HUDEP-2 (cell line): ENCODE results near the gene NSD2.

Experiments used
- DNase-seq, 76 experiments: peaks; one replicate each; lab custom pipeline; 2025; ENCODE audit not compliant: unreplicated experiment in 76 of 76; lab: John Stamatoyannopoulos, UW

Gene NSD2

DNA sequence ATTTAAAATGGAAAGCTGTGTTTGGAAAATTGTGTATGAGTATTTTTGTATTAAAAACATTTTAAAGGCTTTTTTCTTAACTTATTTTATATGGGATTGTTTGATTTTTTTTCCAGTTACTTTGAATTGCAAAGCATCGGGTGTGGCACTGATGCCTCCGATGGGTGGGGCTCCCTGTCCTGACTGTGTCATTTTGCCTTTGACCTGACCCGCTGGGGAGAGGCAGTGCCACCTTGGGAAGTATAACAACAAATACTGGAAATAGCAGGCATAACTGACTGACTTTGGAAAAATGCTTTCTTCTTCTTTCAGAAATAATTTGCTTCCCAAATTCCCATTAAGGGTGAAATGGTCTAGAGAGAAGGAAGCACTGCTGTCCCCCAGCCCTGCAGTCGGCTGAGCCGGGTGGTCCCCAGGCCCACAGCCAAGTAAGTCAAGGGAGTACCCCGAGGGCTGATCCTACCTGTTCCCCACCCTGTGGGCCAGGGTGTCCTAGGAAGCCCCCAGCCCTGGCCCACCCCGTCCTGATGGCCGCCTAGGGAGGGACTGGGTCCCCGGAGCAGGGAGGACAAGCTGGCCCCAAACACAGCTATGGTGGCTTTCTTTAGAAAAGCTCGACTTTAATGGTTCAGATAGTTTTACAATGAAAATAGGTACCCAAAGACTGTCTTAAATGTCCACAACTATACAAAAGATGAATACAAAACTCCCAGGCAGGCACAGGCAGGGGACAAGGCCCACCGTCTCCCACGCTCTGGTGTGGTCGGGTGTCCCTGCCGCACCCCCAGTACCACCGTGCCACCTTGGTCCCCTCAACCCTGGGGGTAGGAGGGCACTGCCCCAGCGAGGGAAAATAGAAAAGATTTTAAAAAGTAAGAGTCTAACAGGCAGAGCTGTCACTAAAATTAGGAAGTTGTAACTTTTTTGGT lies 111.2 kb downstream of the NSD2 start:
- DNase-seq, result peak in 15 of 76 experiments; percentile 5 to 50 (median 17)

DNA sequence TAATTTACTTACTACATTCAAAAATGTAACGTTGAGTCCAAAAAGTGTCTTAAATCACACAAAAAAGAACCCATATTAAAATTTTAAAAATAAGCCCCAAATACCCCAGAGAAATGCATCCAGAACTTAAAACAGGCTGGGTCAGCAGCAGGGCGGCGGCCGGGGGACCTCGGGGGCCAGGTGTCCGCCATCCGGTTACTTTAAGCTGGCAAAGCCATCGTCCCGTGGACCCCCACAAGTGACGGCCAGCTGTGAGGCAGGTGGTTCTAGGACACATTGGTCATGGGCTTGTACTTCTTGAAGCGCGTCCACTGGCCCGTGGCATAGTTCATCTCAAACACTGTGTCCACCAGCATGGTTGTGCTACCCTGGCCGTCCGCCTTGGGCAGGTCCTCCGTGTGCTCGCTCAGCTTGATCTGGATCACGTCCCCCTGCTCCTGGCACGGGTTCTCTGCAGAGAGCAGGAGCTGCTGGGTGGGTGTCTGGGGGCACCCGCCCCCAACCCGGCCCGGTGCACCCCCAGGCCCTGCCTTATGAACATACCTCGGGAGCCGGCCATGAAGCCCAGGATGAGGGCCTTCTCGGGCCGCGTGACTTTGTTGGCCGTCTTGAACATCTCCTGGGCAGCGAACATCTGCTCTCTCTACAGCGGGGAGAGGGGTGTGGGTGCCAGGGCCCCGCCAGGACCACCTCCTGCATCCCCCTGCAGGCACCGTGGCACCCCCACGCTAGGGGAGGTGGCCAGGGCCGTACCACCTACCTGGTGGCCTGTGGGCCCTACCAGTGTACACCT lies 112.1 kb downstream of the NSD2 start:
- DNase-seq, result no peak

GRCh38 chr4:1983846-1984405 lies 112.7 kb downstream of the NSD2 start:
- no peak for DNase-seq

DNA sequence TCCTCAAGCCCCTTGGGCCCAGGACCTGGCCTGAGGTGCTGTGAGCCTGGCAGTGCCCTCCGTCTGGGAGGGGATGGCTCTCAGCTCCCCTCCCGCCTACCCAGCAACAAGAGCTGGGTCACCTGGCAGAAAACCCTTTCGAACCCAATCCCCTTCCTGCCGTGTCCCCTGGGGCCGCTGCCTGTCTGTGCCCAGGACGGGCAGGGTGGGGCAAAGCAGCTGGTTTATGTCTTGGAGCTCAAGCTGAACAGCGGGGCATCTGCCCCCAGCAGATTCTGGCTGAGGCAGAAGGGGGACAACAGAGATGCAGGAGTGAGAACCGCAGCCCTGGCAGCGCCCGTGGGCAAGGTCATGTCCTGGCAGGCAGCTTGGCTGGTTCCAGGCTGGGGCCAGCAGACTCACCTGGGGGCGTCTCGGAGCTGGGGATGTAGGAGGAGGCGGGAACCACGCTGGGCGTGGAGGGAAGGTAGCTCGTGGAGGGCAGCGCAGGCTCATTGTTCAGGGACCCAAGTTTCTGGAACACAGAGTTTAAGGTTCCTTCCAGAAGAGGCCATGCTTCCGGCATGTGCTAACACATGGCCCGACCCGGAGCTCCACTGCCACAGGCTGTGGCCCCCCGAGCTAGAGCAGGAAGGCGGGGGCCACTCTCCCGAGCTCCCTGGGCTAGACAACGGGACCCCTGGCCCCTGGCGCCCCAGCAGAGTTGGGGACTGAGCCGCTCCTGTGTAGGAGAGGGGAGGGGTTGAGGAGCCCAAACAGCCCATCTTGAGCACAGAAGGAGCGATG lies 113.4 kb downstream of the NSD2 start:
- DNase-seq, result no peak

DNA sequence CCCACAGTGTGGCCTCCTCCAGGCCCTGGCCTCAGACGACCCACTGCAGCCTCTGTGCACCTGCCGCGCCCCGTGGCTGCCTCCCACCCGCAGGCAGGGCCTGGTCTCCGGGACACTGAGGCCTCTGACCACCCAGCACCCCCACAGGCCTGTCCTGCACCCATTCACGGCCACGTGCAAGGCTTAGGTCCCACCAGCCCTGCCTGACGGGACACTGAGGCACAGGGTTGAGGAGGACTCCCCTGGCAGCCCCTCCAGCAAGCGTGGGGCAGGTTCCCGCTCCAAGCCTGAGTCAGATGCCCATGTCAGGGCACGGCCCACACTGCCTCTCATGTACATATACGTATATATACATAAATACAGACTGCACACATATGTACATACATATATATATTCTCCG lies 114.1 kb downstream of the NSD2 start:
- no peak for DNase-seq

DNA sequence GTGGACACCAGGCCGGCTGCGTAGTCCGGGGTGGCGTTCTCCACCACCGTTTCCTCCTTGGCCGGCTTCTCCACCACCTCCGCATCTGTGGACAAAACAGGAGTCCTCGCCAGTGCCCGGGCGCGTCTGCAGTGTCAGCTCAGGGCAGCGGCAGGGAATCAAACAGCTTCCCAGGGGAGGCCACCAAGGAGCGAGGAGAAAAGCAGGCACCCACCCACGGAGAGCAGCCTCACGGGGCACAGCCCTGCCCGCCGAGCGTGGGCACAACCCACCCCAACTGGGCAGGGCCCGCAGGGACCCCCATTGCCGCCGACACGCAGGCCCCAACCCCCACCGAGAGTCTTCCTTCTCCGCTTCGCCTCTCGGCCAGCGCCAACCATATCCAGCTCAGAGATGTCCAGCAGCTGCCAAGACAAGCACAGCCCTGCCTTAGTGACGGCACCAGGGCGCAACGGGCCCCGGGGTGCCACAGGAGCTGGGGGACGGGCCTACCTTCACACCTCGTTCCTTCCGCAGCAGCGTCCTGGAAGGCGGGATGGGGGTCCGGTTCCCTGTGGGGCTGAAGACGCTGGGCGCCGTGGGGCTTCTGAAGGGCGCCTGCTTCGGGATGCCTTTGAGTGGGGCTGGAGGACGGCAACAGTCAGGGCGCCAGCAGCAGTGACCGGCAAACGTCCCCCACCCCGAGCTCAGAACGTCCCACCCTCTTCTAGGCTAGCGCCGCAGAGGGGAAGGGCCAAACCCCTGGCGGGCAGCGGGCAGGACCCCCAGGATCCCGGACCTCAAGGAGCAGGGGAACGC lies 114.8 kb downstream of the NSD2 start:
- DNase-seq, result no peak

- DNase-seq, result no peak
Observed at GRCh38 chr4:1986578-1987210, 115.5 kb downstream of the NSD2 start.

DNA sequence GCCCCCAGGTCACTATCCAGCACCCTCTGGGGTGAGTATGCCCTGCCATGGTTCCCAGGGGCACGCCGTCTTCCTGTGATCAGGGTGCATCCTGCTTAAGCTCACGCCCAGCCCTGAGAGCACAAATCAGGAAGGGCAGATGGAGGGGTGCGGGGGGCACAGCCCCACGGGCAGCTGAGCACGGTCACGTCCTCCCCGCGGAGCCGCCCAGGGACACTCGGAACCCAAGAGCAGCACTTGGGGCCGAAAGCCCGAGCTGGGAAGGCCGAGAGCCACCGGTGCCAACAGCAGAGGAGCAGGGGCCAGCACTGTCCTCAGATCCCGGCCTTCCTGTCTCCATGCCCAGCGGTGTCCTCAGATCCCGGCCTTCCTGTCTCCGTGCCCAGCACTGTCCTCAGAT lies 116.1 kb downstream of the NSD2 start:
- DNase-seq, result no peak

GRCh38 chr4:1987721-1988326 lies 116.6 kb downstream of the NSD2 start:
- DNase-seq, result no peak

GRCh38 chr4:1988327-1988724 lies 117.1 kb downstream of the NSD2 start:
- DNase-seq, result no peak

- no peak for DNase-seq
Observed at GRCh38 chr4:1989533-1990347, 118.5 kb downstream of the NSD2 start.

GRCh38 chr4:1990348-1990645 lies 119.1 kb downstream of the NSD2 start:
- no peak for DNase-seq

DNA sequence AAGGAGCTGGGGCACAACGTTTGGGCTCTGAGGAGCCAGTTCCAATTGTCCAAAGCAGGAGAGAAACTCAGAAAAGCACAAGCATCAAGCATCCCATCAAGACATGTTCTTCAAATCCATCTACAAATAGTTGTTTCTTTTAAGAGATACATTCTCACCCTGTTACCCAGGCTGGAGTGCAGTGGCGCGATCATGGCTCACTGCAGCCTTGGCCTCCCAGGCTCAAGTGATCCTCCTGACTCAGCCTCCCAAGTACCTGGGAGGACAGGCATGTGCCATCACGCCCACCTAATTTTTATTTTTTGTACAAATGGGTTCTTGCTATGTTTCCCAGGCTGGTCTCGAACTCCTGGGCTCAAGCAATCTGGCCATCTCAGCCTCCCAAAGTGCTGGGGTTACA lies 119.5 kb downstream of the NSD2 start:
- DNase-seq, result no peak

- no peak for DNase-seq
Observed at GRCh38 chr4:1991087-1991486, 119.9 kb downstream of the NSD2 start.

DNA sequence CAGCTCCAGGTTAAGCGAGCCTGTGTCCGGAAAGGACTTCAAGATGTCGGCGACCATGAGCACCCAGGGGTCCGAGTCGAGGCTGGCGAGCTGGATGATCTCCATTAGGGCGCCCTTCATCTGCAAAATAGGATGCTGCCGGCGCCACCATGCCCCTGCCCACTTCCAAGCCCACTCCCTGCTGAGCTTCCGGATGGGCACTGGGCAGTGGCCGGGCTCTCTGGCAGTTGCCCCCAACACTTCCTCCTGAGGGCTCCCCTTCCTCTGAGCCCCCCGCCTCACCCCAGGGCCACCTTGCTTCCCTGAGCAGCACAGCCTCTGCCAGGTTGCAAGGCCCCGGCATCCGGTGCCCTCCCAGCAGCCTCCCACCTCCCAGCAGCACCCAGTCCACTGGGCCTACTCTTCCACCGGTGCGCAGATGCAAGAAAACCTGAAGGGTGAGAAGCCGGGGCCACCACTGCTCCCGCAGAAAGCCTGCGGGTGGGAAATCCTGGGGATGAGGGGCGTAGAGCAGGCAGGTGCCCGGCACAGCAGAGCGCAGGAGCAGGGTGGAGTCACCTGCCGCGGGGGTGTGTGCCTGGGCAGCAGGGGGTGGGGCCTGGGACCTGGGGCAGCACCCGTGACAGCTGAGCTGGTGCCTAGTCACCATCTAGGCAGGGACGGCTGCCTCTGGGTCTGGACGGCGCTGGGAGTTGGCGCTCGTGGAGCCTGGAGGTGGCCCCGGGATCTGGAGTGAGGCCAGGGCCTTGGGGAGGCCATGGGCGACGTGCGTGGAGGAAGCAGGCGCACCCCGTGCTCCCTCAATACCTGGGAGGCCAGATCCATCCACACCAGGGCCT lies 120.6 kb downstream of the NSD2 start:
- DNase-seq, result no peak

GRCh38 chr4:1992468-1993168 lies 121.4 kb downstream of the NSD2 start:
- no peak for DNase-seq

DNA sequence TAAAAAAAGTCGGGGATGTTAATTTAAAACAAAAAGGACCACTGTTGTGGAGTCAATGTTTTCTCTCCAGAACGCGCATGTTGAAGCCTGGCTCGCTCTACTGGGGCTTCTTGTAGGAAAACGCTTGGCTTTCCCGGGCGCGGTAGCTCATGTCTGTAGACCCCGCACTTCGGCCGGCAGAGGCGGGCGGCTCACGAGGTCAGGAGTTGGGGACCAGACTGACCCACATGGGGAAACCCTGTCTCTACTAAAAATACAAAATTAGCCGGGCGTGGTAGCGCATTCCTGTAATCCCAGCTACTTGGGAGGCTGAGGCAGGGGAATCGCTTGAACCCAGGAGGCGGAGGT lies 122.0 kb downstream of the NSD2 start:
- no peak for DNase-seq
